GM21529 (cell line): Measurements from ENCODE around the gene LIN54.
"Not testable (repeated sequence)": the region's sequence is repeated elsewhere in the genome, so short reads cannot be mapped to it uniquely, and the experiment has no call there.

Source experiments
- ATAC-seq: cut with Tn5 transposase; IDR thresholded peaks from one replicate; pipeline ENCODE4 v1.9.1; 2021; ENCODE audit not compliant: unreplicated experiment

LIN54 gene

GRCh38 chr4:83012687-83013419 lies 2.2 kb upstream of the LIN54 start:
- ATAC-seq = peak; percentile 84

- ATAC-seq = peak; percentile 12
Measured at GRCh38 chr4:83012200-83012686, 1.6 kb upstream of the LIN54 start.

GRCh38 chr4:83011689-83012199 lies 1.1 kb upstream of the LIN54 start:
- no peak for ATAC-seq

- no peak for ATAC-seq
Measured at GRCh38 chr4:83010111-83010521, 507 bp downstream of the LIN54 start.

GRCh38 chr4:83009529-83009928 lies 1.1 kb downstream of the LIN54 start:
- no peak for ATAC-seq

GRCh38 chr4:83003044-83003791 lies 7.4 kb downstream of the LIN54 start:
- not testable (repeated sequence) for ATAC-seq

- no peak for ATAC-seq
Measured at GRCh38 chr4:83002329-83002728, 8.3 kb downstream of the LIN54 start.

GRCh38 chr4:82998898-82999297 lies 11.7 kb downstream of the LIN54 start:
- no peak for ATAC-seq

- no peak for ATAC-seq
Measured at GRCh38 chr4:82994834-82995233, 15.8 kb downstream of the LIN54 start.

GRCh38 chr4:82989575-82990429 lies 20.8 kb downstream of the LIN54 start:
- peak; percentile 92 for ATAC-seq

- ATAC-seq = no peak
Measured at GRCh38 chr4:82988323-82988832, 22.2 kb downstream of the LIN54 start.

- ATAC-seq = not testable (repeated sequence)
Measured at GRCh38 chr4:82987519-82987918, 23.1 kb downstream of the LIN54 start.

- ATAC-seq = no peak
Measured at GRCh38 chr4:82984459-82984858, 26.2 kb downstream of the LIN54 start.

GRCh38 chr4:82983444-82983843 lies 27.2 kb downstream of the LIN54 start:
- no peak for ATAC-seq

GRCh38 chr4:82981138-82981537 lies 29.5 kb downstream of the LIN54 start:
- ATAC-seq = no peak

GRCh38 chr4:82975792-82976191 lies 34.8 kb downstream of the LIN54 start:
- no peak for ATAC-seq

- ATAC-seq = no peak
Measured at GRCh38 chr4:82969414-82969813, 41.2 kb downstream of the LIN54 start.

GRCh38 chr4:82968972-82969371 lies 41.7 kb downstream of the LIN54 start:
- no peak for ATAC-seq

- no peak for ATAC-seq
Measured at GRCh38 chr4:82965763-82966162, 44.9 kb downstream of the LIN54 start.

- peak; percentile 51 for ATAC-seq
Measured at GRCh38 chr4:82957045-82957444, 53.6 kb downstream of the LIN54 start.

GRCh38 chr4:82954212-82954611 lies 56.4 kb downstream of the LIN54 start:
- ATAC-seq = no peak
